ENCODE measurements around the gene CIRBP. TPM values are rescaled to one million over a fixed set of nuclear protein-coding genes. Genes with fewer than 3 reads are reported as not detected.

CIRBP gene
- total and polyA plus RNA-seq, 9 of the 15 experiments (the other 6 are each of a cell fraction or from before 2014, with no cell fraction given), result 20.5 to 327 (median 176) TPM

- TF ChIP-seq ZC3H8 (IDR thresholded peaks at IDR 0.05) (no peak), FOSL1 (tag; conservative IDR thresholded peaks at IDR 0.05) (no peak), NEUROD1 (IDR thresholded peaks at IDR 0.05; ENCODE audit: borderline replicate concordance, low read depth, low read length, partially characterized antibody) (no peak), U2AF1 (optimal IDR thresholded peaks at IDR 0.05; ENCODE audit: low read depth, low read length) (peak; percentile 48), NRF1 (conservative IDR thresholded peaks at IDR 0.05 in 1 of 2, IDR thresholded peaks at IDR 0.05 in 1 of 2) (no peak), AFF1 (IDR thresholded peaks at IDR 0.05; ENCODE audit: low read depth in 1 of 2, partially characterized antibody in 2 of 2) (no peak), ZNF609 (CRISPR knock-in tag; IDR thresholded peaks at IDR 0.05; ENCODE audit: borderline replicate concordance) (no peak), DPF2 (IDR thresholded peaks at IDR 0.05) (no peak), GABPB2 (CRISPR knock-in tag; conservative IDR thresholded peaks at IDR 0.05) (no peak), ZNF57 (CRISPR knock-in tag; IDR thresholded peaks at IDR 0.05) (no peak), ZZZ3 (IDR thresholded peaks at IDR 0.05) (no peak), ZFPM2 (CRISPR knock-in tag; IDR thresholded peaks at IDR 0.05) (no peak), PTRF (tag; IDR thresholded peaks at IDR 0.05) (no peak), ZNF12 (CRISPR knock-in tag; IDR thresholded peaks at IDR 0.05) (no peak), ZNF134 (CRISPR knock-in tag; conservative IDR thresholded peaks at IDR 0.05) (no peak), ZNF785 (CRISPR knock-in tag; IDR thresholded peaks at IDR 0.05) (no peak), MTA3 (IDR thresholded peaks at IDR 0.05; ENCODE audit: borderline replicate concordance) (no peak; the same call in 1 of the 2 replicates)
Observed at GRCh38 chr19:1249298-1249989, 19.7 kb upstream of the CIRBP start (continued).

All from K562 (cell line).